GM12891 (cell line): ENCODE measurements around the gene SCNN1G.

ENCODE experiments used
- DNase-seq: peaks from one replicate; pipeline ENCODE4 v3.0.0; 2011; ENCODE audit warnings: low spot score; ENCODE audit not compliant: insufficient read length
- FAIRE-seq: peaks from 2 replicates; lab custom pipeline; 2011; peaks lifted over from hg19 to GRCh38; lab: Jason Lieb, UNC
- PAX5 ChIP-seq: IDR thresholded peaks from 2 replicates; pipeline ENCODE4 v1.6.1; 2011; ENCODE audit warnings: low read length, moderate library complexity, mild to moderate bottlenecking; ENCODE audit not compliant: insufficient read depth, severe bottlenecking
- POLR2A ChIP-seq: IDR thresholded peaks from 2 replicates; pipeline ENCODE4 v1.6.1; 2011; ENCODE audit warnings: low read depth, low read length, control low read depth
- POLR2AphosphoS5 ChIP-seq: IDR thresholded peaks from 2 replicates; pipeline ENCODE4 v1.6.1; 2011; ENCODE audit warnings: low read depth, low read length, control low read depth
- POU2F2 ChIP-seq: IDR thresholded peaks from 2 replicates; pipeline ENCODE4 v1.6.1; 2011; ENCODE audit warnings: low read depth, mild to moderate bottlenecking, control low read depth, low read length, moderate library complexity
- SPI1 ChIP-seq: IDR thresholded peaks from 2 replicates; pipeline ENCODE4 v1.6.1; 2011; ENCODE audit warnings: low read depth, low read length, control low read depth
- TAF1 ChIP-seq: IDR thresholded peaks from 2 replicates; pipeline ENCODE4 v1.6.1; 2011; ENCODE audit warnings: low read depth, low read length, control low read depth

Gene SCNN1G

DNA sequence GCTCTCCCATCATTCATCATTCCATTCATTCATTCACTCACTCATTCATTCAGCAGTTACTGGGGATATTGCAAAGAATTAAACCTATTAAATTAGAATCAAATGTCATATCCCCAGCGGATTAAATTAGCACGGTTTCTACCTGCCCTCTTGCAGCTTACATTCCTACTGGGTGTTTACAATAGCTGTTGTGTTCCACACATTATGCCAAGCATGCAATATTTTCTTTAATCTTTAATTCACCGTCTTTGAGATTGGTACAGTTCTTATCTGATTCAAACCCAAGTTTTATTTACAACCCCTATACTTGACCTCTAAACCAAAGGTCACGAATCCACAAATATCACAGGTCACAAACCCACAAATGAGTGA, 32.6 kb upstream of the SCNN1G start:
- DNase-seq (no peak), FAIRE-seq (no peak)
- TF ChIP-seq TAF1, result no peak
- TF ChIP-seq PAX5, result no peak
- TF ChIP-seq POLR2AphosphoS5, result no peak
- no peak for TF ChIP-seq POU2F2
- TF ChIP-seq SPI1, result no peak
- no peak for TF ChIP-seq POLR2A

DNA sequence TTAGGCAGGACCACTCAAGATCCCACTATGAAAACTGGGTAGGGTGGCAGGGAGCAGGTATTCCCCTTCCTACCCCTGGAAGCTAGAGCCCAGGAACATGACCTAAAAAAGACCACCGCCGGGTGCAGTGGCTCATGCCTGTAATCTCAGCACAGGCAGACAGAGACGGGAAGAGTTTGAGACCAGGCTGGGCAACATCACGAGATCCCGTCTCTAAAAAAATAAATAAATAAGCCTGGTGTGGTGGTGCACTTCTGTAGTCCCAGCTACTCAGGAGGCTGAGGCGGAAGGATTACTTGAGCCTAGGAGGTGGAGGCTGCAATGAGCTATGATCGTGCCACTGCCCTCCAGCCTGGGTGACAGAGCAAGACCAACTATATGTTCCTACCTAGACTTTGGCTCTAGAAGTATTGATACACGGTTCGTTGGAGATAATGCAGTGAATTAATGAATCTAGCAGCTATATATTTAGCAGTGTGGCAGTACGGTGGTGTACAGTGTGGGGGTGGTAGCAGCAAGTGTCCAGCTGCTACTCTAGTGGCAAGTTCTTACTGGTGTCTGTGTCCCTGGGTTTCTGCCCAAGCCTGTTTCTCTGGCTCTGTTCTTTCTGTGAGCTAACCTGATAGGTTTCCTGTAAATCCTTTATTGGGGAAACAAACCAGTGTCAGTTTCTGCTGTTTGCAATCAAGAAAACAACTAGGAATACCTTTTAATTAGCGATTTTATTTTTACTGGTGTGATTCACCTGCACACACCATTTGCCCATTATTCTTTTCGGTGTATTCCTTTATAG, 30.0 kb upstream of the SCNN1G start:
- DNase-seq, result no peak
- no peak for TF ChIP-seq TAF1
- no peak for TF ChIP-seq POU2F2
- TF ChIP-seq POLR2AphosphoS5, result no peak
- no peak for TF ChIP-seq POLR2A
- FAIRE-seq, result no peak

DNA sequence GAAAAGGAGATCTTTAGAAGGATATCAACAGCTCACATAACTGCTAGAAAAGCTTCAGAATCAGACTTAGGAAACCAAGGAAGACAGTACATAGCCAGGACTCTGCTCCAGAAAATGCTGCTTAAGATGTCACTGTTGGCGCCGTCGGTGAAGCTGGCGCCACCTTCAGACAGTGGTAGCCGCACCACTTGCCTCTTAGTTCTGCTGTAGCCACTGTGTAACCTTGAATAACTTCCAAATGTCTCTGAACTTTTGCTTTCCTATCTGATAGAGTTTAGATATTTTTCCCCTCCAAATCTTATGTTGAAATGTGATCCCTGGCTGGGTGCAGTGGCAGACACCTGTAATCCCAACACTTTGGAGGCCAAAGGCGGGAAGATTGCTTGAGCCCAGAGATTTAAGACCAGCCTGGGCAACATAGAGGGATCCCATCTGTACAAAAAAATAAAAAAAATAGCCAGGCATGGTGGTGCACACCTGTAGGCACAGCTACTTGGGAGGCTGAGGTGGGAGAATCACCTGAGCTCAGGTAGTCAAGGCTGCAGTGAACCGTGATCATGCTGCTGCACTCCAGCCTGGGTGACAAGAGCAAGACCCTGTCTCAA, 27.0 kb upstream of the SCNN1G start:
- DNase-seq (no peak), FAIRE-seq (peak; percentile 50)
- TF ChIP-seq SPI1 (no peak), PAX5 (no peak), TAF1 (no peak), POLR2AphosphoS5 (no peak), POLR2A (no peak), POU2F2 (no peak)

DNA sequence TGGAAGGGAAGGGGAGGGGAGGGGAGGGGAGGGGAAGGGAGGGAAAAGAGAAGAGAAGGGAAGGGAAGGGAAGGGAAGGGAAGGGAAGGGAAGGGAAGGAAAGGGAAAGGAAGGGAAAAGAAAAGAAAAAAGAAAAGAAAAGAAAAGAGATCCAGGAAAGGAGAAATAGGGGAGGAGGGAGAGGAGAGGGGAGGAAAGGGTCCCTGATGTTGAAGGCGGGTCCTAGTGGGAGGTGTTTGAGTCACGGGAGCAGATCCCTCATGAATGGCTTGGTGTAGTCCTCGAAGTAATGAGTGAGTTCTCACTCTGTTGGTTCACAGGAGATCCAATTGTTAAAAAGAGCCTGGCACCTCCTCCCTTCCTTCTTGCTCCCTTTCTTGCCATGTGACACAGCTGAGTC, 26.4 kb upstream of the SCNN1G start:
- no peak for FAIRE-seq
- TF ChIP-seq POLR2A (no peak), PAX5 (no peak), POLR2AphosphoS5 (no peak), SPI1 (no peak), TAF1 (no peak), POU2F2 (no peak)
- no peak for DNase-seq

DNA sequence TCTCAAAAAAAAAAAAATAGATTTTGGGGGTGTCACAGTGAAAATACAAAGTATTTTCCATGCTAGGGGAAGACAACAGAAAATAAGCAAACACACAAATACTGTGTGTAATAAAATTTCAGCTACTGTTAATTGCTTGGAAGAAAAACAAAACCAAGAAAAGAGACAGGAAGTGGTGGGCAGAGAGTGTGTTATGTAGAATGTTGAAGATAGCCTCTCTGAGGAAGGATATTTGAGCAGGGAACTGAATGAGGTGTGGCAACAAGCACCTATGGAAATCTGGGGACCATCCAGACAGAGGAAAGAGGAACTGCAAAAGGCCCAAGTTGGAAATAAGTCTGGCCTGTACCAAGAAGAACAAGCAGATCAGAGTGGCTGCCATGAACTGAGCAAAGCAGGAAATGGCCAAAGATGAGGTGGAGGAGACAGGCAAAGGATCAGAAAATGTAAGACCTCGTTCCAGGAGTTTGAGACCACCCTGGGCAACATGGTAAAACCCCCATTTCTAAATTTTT, 25.5 kb upstream of the SCNN1G start:
- no peak for DNase-seq
- peak; percentile 72 for FAIRE-seq
- no peak for TF ChIP-seq POU2F2
- TF ChIP-seq POLR2AphosphoS5, result no peak
- no peak for TF ChIP-seq POLR2A
- no peak for TF ChIP-seq PAX5
- TF ChIP-seq SPI1, result peak; percentile 63
- no peak for TF ChIP-seq TAF1

DNA sequence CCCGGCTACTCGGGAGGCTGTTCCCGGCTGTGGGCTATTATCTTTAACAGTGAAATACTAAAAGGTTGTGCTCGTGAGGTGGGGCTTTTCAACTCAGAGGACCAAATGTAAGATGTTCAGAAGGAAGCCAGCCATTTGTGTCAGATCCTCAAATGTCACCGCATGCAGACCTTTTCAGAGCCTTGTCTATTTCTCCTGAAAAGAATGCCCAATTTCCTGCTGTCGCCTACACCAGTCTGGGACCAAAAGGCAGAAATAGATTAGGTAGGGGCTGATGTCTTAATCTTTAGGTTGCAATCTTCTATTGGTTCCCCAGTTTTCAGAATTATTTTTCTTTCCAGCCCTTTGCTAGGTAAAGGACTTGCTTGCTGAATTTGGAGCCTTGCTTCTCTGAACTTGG, 24.4 kb upstream of the SCNN1G start:
- TF ChIP-seq POU2F2 (no peak), PAX5 (no peak), POLR2AphosphoS5 (no peak), POLR2A (no peak), TAF1 (no peak)
- FAIRE-seq, result no peak
- no peak for DNase-seq

DNA sequence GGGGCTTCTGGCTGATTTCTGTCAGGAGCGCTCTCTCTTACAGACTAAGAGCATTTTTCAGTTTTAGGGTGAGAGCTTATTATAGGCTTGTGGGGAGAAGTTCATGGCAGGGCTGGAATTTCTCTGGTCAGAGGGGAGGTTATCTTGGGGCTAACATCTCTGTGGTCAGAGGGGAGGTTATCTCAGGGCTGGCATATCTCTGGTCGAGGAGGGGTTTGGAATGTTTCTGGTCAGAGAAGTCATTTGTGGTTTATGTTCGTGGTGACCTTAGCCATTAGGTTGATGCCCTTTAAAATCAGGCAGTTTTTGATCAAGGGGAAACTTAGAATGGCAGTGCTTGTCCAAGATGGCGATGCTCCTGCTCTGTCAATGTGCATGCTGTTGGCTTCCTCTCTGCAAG, 22.5 kb upstream of the SCNN1G start:
- no peak for FAIRE-seq
- no peak for DNase-seq
- TF ChIP-seq SPI1 (no peak), PAX5 (no peak), TAF1 (no peak), POU2F2 (no peak), POLR2AphosphoS5 (no peak), POLR2A (no peak)

DNA sequence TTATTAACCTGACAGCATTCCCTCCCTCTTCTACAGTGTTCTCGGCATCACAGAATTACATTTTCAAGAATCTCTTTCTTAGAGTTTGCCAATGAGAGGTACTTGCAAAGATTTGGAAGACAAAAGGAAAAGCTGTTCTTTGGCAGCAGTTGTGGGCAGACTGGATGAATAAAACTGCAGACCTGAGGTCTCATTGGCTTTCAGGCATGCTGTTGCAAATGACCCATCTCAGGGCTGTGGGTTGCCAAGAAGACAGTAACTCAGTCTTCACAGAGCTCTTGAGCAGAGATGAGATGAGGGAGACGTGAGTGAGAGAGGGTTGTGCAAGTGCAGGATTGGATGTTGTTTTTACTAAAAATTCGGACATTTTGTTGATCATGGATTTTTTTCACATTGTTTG, 22.0 kb upstream of the SCNN1G start:
- FAIRE-seq (no peak), DNase-seq (no peak)
- TF ChIP-seq POLR2AphosphoS5 (no peak), POLR2A (no peak), PAX5 (no peak), SPI1 (no peak), TAF1 (no peak), POU2F2 (no peak)

DNA sequence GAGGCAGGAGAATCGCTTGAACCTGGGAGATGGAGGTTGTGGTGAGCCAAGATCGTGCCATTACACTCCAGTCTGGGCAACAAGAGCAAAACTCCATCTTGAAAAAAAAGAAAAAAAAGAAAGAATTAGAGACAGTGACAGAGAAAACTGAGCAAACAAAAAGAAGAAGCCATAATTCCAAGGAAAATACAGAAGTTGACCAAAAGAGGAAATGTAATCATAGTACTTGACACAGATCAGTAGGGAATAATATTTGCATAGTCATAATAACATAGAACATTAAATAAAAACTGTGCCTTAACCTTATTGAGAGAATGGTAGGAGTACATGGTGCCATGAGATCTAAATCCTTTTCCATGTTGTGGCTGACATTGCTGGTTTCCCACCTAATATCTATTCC, 18.6 kb upstream of the SCNN1G start:
- DNase-seq (no peak), FAIRE-seq (no peak)
- TF ChIP-seq POLR2A, result no peak
- no peak for TF ChIP-seq TAF1
- no peak for TF ChIP-seq SPI1
- TF ChIP-seq POU2F2, result no peak
- no peak for TF ChIP-seq POLR2AphosphoS5
